Non-pigmented ciliary epithelial cell (primary cell): ENCODE measurements around the gene DNAH17.

ENCODE experiments used
- DNase-seq: peaks from one replicate; pipeline ENCODE4 v3.0.0-alpha.2; 2010; ENCODE audit warnings: low read depth

Gene DNAH17

DNA sequence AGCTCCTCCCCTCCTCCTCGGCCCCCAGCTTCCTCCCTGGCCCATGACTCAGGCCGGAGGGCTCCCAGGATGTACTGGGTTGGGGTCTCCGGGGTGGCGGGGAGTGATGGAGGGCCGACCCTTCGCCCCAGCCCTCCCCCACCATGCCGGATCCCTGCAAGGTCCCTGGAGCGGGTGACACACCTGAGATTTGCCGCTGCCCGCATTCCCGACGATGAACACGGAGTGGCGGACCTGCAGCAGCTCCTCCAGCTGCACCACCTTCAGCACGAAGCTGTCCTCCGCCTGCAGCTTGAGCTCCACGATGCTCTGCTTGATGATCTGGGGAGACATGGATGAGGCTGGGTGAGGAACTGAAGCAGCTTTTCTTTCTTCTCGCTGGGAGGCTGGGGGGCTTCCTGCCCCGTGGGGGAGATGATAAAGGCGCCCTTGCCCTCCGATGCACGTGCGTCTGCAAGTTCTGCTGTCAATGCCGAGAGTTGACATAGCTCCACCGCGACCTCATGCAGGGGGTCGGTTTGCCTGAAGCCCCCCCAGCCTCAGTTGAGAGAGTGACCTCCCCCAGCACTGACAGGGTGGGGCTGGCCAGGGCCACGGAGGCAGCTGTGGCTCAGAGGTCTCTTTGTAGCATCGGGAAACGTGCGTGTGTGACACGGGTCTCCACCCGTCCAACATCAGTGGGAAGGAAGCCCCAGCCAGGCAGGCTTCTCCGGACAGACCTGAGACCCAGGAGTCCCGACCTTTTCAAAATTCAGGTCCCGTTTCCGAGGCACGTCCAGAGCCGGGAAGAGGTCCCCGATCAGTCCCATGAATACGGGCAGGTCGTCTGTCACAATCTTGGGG is 83.1 kb downstream of the DNAH17 start:
- DNase-seq = no peak

DNA sequence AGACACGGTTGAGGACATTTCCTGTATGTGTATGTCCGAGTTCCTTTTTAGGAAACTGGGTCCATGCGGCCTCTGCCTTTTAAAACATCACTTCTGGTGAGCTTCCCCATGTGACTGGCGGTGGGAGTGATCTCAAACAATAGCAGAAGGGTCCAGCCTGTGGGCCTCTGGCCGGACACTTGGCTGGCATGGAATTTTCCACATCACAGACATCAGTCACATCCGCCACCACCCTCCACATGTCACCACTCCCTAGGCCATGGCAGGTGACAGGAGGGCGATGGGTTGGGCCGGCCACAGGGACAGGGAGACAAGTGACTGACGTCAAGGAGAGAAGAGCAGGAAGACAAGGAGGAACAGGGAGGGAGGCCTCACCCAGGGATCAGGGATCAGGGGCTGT is 83.7 kb downstream of the DNAH17 start:
- no peak for DNase-seq

DNA sequence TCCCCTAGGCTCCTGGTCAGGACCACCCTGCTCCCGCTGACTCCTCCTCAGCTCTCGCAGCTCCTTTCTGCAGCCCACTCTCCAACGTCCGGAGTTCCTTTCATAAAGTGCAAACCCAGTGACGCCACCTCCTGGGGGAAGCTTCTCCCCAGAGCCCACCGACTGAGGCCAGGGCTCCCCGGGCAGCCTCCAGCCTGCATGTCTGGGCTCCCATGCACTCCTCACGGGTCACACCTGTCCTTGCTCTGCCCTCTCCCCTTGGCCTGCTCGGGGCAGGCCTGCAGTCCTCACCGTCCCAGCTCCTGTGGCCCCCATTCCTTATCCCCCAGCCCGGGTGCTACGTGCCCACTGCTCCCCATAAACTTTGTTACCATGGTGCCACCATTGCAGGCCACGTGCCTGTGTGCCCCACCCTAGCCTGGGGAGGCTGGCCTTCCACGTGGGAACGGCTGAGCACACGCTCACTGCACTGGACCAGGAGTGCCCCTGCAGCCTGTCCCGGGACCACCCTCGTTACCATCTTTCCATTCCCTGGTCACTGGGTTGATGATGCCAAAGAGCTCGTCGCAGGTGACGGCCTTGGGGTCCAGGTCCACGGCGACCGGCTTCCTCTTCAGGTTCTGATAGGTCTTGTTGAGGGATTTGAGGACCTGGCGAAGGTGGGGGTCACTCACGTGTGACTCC is 84.9 kb downstream of the DNAH17 start:
- no peak for DNase-seq

DNA sequence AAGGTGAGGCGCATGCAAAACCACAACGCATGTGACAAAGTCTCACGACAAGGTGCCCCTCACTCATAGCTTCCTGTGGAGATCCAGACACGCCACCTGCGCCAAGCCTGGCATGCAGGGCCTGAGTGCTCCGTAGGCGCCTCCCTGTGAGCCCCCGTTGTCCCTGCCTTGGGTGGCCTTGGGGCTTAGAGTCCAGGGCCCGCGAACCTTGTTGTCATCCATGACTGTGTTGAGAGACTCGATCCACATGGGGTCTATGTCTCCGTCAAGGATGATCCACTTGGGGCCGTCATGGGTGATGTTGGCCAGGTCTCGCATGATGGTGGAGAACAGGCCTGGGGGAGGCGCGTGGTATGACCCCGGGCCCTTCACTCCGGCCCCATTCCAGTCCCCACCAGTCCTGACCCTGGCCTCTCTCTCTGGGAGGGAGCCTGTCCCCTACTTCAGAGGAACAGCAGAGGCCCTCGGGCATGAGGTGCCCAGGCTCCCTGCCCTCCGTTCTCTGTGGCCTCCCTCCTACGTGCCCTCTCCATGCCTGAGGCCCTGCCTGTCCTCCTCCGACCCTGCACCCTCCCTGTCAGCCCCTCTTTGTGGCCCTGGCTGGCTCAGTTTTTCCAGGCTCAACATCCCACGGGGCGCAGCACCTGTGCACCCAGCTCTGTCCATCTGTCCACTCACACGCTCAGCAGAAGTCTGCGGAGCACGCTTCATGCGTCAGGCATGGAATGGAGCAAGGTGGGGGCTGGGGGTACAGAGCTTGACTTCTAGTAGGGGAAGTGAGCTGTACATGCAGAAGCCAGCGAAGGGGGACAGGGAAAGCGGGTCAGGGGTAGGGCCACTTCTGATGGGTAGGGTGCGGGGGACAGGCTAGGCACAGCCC is 85.7 kb downstream of the DNAH17 start:
- DNase-seq = no peak

DNA sequence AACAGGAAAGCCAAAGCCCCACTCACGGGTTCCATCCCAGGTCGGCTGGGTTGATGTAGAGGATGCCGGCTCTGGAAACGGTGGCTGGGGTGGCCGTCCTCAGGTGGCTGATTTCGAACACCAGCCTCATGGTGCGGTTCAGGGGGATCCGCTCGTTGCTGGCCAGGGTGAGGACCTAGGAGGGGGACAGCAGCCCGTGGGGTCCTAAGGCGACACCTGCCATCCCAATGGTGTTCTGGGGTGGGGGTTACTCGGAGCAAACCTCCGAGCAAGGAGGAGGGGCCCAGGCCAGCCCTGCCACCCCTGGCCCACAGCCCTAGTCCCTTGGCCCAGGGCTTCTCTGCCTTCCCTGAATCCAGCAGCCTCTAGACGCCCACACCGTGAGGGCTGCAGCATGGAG is 86.5 kb downstream of the DNAH17 start:
- DNase-seq = no peak

DNA sequence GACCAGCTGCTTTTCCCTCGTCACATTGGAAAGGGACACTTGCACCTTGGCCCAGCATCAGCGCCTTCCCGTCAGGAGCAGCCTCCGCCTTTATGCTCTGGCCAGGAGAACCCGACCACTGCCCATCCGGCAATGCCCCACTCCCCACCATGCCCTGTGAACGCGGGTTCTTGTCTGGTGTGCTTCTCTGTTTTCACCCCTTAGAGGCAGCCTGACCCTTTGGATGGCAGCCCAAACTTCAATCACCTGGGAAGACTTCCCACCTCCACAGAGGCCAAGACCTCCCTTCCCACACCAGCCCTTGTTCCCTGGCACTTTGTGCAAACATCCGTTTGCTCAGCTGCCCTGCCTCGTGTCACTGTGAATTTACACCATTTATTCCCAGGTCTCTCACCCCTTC is 87.0 kb downstream of the DNAH17 start:
- DNase-seq = no peak

DNA sequence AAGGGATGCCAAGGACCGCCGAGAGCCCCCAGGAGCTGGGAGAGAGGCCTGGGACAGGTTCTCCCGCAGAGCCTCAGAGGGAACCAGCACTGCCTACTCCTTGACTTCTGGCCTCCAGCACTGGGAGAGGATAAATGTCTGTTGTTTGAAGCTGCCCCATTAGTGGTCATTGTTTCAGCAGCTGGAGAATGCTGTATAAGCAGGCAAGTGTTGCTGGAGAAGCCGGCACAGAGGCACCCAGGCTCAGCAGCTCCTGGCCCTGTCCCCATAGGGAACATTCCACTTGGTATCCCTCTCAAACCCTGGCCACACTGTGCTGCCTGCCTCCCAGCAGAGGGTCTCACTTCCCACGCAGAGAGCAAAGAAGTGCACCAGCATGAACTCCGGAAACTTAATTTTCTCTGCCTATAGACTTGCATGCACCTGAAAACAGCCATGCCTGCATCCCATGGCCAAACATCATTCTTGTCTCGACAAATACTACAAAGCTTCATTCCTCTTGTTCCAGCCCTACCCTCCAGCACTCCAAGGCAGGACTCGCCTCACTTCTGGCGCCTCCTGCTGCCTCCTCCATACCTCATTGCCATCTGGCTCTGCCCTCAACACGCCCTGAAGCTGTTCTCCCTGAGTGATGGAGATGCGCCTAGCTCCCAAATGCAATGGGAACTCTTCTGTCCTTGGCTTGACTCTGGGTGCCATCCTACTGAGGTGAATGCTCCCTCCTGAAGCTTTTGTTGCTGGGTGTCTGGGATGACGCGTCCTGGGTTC is 88.1 kb downstream of the DNAH17 start:
- DNase-seq = no peak

DNA sequence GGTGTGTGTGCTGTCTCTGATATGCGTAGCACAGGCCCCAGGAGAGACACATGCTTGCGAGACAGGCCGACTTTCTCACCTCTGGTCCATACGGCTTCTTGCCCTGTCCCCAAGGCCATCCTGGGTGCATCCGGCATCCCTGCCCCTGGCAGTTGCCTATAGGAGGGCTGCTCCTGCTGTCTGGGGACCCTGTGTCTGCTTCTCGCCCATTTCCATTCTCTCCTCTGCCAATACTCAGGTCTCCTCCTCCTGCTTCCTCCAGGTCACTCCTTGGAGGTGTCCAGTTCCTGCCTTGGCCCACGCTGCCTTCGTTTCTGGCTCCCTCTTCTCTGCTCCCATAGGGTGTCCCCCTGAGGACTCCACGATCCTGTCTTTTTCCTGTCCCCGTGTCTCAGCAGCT is 89.0 kb downstream of the DNAH17 start:
- DNase-seq = no peak

DNA sequence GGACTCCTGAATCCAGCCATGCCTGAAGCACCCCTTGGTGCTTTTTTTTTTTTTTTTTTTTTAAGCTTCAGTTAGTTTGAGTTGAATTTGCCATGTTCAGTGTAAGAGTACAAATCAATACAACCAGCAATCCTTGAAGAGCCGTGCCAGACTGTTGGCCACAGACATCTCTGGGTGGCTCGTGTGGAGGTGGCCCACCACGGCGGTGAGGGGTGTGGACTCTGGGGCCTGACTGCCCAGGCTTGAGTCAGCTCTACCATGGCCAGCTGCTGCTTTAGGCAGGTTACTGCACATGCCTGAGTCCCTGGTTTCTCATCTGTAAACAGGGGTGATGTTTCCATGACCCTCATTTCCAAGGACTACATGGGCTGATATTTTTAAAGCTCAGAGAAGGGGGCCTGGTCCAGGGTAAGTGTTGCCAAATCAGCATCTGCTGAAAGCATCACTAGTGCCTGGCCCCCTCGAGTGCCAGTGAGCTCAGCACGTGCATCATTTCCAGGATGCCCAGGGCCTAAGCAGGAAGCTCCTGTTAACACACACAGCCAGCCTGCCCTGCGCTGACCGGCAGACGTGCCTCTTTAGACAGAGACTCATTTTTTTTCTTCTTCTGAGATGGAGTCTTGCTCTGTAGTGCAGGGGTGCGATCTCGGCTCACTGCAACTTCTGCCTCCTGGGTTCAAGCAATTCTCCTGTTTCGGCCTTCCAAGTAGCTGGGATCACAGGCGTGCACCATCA is 90.1 kb downstream of the DNAH17 start:
- no peak for DNase-seq

DNA sequence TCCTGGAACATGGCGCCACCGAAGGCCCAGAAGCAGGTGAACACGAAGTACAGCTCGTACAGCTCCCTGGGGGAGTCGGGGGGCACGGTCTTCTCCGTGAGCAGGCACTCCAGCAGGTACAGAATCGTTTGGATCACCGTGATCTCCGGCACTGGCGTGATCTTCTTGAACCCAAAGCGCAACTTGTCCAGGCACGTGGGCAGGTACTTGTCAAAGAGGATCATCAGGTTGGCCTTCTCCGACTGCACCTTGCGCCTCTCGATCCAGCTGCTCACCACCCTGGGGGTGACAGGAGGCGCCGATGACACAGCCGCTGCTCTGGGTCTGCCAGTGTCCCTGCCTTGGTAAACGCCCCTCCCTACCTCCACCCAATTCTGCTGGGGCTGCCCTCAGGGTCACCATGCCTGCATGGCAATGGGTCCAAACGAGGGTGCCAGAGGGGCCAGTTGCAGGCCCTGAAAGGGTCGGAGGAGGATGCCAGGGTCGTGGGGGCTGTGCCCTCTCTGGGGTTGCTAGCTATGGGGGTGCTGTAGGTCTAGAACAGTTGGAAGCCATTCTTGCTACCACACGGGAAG is 90.9 kb downstream of the DNAH17 start:
- no peak for DNase-seq

DNA sequence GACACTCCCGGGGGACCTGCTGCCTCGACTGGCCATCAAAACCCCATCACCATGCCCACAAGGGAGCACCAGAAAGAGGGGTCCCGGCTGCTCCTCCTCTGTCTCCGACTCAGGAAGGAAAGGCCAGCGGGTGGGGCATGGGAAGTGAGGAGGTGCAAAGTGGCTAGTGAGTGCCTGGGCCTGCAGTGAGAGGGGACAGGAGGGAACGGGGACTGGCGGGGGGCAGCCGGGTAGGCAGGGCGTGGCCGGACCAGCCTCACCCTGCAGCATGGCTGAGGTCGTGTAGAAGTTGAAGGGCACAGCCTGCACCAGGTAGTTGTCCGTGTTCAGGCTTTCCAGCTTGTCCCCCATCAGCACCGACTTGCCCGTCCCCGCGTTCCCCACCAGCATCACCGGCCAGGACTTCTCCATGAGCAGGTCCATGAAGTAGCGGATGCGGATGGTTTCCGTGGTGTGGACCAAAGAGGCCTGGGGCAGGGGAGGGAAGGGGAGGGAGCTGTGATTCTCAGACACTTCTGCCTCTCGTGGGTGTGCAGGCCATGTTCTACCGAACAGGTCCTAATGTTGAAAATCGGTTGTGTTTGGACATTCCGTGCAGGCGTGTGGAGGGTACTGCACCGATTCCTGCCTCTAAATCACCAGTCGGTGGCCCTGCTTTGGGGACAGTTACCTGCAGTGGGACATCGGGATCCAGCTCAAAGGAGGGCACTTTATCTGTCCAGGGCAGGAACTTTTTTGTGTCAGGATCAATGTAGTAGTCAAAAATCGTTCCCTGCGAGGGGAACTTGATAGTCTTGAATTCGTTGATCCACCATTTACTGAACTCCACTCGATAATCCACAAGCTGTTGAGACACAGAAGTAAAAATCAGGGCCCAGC is 91.7 kb downstream of the DNAH17 start:
- no peak for DNase-seq

DNA sequence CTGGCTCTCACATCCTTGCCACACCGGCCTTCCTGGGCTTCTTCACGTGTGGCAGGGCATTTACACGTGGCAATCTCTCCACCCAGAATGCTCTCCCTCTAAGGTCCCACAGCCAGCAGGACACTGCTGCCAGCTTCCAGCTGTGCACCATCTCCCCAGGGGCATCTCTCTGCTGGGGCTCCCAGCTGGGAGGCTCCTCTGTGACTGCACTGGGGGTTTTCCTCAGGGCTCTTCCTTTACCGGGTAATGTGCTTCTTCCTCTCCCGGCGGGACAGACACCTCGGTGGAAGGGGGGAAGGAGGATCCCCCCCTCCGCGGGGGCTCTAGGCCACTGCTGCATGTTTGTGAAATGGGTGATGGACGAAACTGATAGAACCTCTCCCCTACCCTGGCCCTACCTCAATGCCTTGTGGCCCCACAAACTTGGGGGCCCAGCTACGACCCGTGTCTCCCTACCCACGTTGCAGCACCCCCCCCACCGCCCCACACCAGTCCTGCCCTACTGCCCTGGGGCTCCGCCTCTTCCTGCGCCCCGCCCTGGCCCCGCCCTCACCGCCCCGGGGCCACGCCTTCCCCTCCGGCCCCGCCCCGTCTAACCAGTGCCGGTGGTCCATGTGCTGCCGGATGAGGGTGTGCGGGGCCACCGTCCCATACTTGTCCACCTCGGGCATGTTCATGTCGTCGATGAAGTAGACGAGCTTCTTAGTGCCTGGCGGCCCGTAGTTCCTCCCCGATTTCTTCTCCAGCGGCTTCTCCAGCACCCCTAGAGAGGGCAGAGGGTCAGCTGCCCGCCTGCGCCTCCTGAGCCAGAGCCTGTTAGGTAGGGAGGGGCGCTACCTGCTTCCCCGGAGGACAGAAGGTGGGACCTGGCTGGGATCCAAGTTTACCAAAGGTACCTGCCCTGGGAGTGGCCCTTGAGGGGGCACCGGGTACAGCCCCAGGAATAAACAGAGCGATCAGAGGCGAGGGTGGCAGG is 92.6 kb downstream of the DNAH17 start:
- DNase-seq = no peak

DNA sequence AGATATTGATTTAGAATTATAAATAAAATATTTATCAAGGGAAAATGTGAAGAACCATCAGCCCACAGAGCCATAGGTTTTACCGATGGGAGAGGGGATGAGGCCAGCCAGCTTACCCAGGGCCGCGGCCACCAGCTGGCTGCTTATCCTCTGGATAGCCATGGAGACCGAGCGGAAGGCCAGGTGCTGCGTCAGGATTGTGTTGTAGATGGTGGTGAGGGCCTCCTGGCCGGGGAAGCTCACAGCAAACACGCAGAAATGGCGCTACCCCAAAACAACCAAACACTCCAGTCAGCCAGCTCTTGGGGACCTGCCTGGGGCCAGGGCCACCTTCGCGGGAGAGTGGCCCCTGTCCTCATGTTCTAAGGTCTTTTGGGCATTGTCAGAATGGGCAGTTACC is 97.8 kb downstream of the DNAH17 start:
- DNase-seq = no peak

DNA sequence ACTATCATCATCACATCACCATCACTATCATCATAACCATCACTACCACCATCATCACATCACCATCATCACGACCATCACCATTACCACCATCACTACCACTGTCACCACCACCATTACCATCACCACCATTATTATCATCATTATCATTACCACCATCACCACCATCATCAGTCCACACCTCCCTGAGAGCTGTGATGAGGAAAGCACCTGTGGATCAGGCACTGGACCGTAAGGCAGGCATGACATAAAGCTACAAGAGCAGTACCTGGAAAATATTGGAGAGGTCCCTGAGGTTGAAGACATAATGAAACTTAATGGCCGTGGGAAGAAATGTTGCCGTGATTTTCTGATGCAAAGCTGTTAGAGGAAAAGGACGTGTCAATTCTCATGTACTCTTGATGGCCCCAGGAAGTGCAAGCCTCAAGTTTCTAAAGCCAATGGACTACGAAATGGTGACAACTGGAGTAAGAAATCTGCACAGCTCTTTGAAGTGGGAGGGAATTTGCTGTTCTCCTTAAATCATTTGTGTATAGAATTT is 98.4 kb downstream of the DNAH17 start:
- DNase-seq = no peak

DNA sequence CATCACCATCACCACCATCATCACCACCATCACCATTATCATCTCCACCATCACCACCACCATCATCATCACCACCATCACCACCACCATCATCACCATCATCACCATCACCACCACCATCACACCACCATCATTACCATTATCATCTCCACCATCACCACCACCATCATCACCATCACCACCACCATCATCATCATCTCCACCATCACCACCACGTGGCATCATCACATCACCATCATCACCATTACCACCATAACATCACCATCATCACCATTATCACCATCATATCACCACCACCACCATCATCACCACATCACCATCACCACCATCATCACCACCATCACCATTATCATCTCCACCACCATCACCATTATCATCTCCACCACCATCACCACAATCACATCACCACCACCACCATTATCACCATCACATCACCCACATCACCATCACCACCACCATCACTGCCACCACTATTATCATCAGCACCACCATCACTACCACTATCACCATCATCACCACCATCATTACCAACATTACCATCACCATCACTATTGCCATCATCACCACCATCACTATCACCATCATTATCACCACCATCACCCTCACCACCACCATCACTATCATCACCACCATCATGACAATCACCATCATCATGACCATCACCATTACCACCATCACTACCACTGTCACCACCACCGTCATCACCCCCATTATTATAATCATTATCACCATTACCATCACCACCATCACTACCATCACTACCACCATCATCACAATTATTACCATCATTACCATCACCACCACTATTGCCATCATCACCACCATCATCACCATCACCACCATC is 99.1 kb downstream of the DNAH17 start:
- DNase-seq = no peak

DNA sequence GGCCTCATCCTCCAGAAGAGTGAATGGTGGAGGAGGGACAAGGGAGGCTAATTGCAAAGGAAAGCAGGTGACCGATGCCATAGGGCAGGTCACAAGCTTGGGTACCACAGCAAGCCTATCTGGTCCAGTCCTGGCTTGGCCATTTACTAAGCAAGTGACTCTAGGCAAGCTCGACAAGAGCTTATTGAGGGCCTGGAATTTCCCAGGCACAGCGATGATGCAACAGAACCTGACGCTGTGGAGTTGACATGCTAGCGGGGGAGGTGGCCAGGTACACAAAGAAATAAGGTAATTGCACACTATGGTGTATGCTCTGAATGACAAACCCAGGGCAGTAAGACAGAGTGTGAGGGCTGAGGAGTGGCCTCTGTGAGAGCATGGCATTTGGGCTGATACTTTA is 100.2 kb downstream of the DNAH17 start:
- no peak for DNase-seq

DNA sequence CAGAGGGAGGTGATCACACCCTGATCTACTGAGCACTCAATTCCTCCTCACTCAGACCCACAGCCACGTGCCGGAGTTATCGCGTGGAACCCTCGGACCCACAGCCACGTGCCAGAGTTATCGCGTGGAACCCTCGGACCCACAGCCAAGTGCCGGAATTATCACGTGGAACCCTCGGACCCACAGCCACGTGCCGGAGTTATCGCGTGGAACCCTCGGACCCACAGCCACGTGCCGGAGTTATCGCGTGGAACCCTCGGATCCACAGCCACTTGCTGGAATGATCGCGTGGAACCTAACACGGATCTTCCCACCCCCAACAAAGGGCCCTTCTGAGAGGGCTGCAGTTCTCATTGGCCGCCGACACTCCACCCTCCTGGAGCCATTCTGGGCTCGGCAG is 101.0 kb downstream of the DNAH17 start:
- no peak for DNase-seq
